Esophagus (tissue), 2 donors: ENCODE results near the gene NOP10. TPM values are rescaled to one million over a fixed set of nuclear protein-coding genes. Genes with fewer than 3 reads are reported as not detected.

ENCODE experiments used
- H3K27ac ChIP-seq, 2 donors: one replicate each; pipeline ENCODE4 v1.5.1; 2013; ENCODE audit warnings: low read depth in 2 of 2, mild to moderate bottlenecking in 2 of 2, inconsistent platforms in 1 of 2, low read length in 1 of 2, moderate library complexity in 1 of 2
- H3K27me3 ChIP-seq, 2 donors: one replicate each; pipeline ENCODE4 v1.6.1; 2013; ENCODE audit warnings: low read length in 2 of 2, control low read depth in 1 of 2, mild to moderate bottlenecking in 1 of 2; ENCODE audit not compliant: insufficient read depth in 2 of 2, control insufficient read depth in 1 of 2
- H3K36me3 ChIP-seq, 2 donors: one replicate each; pipeline ENCODE4 v1.6.1; 2013; ENCODE audit warnings: low read length in 1 of 2; ENCODE audit not compliant: control insufficient read depth in 2 of 2, insufficient read depth in 2 of 2
- H3K4me1 ChIP-seq, 2 donors: one replicate each; pipeline ENCODE4 v1.6.1; 2013; ENCODE audit warnings: low read length in 1 of 2; ENCODE audit not compliant: control insufficient read depth in 2 of 2, insufficient read depth in 2 of 2
- H3K4me3 ChIP-seq, 2 donors: one replicate each; pipeline ENCODE4 v1.5.1; 2013; ENCODE audit warnings: low read length in 2 of 2, mild to moderate bottlenecking in 2 of 2, low read depth in 1 of 2, moderate library complexity in 1 of 2
- H3K9me3 ChIP-seq, 2 donors: one replicate each; pipeline ENCODE4 v1.6.1; 2013; ENCODE audit warnings: mild to moderate bottlenecking in 2 of 2, low read depth in 1 of 2, low read length in 1 of 2, moderate library complexity in 1 of 2; ENCODE audit not compliant: control insufficient read depth in 2 of 2, insufficient read depth in 1 of 2
- WGBS, 2 donors: extraction: QIAGEN DNeasy Blood & Tissue Kit; methylation state at CpG; one replicate each; pipeline ENCODE4 v1.1.7; 2013; 5-methylcytosine and 5-hydroxymethylcytosine counted together
- polyA plus RNA-seq, 2 donors: library from polyadenylated mRNA; stranded (reverse); fragments of 200-250 nt; gene quantifications; one replicate each; pipeline ENCODE4 v1.2.3, GENCODE V29; 2013
- donor health status: healthy with polysubstance abuse.
- donor health status: Bipolar disorder and iron deficiency.

The NOP10 gene
- polyA plus RNA-seq, 2 donors, result 203 to 276 TPM

DNA sequence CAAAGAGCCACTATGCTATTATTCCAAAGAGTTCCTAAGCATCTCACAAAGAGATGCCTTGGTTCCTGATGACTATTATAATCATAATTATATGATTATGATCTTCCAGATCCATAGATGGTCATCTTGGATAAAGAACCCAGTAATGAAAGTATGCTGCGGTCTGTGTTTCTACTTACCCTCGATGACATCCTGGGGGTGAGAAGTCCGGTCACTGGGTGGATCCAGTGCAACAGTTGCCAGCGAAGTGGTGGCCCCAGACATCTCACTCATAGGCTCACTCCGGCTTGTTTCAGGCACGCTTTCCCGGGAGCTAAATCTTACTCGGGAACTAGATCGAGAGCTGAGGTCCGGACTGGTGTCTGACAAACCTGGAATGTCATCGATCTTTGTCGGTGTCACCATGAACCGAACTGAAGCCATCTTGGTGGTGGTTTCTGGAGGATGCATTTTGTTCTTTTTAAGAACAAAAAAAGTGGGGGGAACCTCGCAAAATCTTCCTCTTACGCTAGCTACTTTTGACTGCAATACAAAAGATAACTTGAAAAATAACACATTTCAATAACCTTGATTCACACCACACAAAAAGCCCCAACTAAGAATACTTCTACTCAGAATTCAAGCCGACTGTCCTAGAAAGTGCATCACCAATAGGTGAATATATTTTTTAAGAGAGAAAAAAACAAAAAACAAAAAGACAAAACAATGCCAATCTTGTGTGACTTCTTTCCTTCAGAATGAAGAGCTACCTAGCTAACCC lies 6.5 kb downstream of the NOP10 start:
- 78 to 81% methylated on average over 16 of the region's 16 CpGs for WGBS, 2 donors
- Histone ChIP-seq H3K27ac (peak overlapping the region in 1 of 2 donors; percentile 91), H3K4me3 (peak overlapping the region; percentile 64 to 87), H3K9me3 (no peaks in the 10 kb centered on the region), H3K4me1 (peaks cover 0 to 4% of the 10 kb centered on the region in 2 donors), H3K27me3 (no peaks in the 10 kb centered on the region), H3K36me3 (no peaks in the 10 kb centered on the region)

DNA sequence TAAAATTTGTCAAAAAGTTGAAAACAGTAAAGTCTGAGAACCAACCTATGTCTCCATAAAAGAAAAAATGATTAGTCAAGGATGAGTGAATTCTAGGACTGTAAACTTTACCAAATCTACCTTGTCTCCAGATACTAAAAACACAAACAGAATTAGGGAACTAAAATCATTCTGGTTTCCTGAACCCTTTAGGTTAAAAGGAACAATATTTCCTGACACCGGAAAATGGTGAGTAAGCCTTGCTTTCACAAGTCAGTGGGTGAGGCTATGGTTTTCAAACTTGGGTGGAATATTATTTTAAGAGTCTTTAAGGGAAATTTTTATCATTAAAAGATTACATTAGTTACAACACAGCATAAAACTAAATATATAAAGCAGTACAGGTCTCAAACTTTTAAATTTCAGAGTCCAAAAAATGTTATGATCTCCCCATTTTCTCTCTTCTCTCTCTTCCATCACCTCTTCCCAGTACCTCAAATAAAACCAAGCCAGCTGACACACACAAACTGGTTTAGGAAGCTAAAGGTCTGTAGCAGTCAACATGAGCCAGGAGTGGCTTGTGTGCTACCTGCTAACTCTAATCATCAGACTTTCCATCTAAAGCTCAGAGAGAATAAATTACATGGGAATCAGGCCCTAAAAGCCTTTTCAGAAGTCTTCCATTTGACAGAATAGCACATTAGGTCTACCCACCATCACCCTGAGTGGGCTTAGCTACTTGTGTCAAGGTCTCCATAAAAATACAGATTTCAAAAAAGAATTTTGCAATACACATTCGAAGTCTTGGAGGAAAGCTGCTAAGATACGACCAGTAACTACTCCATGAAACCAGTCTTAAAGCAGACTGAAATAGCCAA lies 7.5 kb downstream of the NOP10 start:
- no peaks in the 10 kb centered on the region for H3K9me3 ChIP-seq
- peak overlapping the region; percentile 56 to 72 for H3K27ac ChIP-seq
- H3K27me3 ChIP-seq, result no peaks in the 10 kb centered on the region
- H3K4me1 ChIP-seq, result peaks cover 0 to 4% of the 10 kb centered on the region in 2 donors
- WGBS, 2 donors, result 64 to 73% methylated on average over 3 of the region's 3 CpGs
- H3K36me3 ChIP-seq, result no peaks in the 10 kb centered on the region
- H3K4me3 ChIP-seq, result peak overlapping the region; percentile 22 to 64

DNA sequence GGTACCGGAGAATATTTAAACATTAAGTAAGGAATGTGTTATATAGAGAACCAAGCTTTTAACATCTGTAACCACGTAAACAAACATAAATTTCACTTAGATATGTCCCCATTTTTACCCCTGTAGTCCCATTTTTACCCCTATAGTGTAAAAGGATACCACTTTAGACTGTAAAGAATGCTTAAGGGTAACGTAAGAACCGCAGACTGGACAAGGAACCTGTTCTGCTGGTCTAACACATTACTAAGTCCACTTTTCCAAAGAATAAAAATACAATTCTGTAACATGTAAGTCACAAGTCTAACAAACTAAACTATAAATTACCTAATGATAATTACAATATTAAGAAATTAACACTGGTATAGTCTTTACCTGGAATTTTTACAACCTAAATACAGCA lies 8.3 kb downstream of the NOP10 start:
- H3K36me3 ChIP-seq, result no peaks in the 10 kb centered on the region
- H3K4me3 ChIP-seq, result peak overlapping the region in 1 of 2 donors; percentile 31
- WGBS, 2 donors, result 58 to 63% methylated on average over 4 of the region's 4 CpGs
- H3K27me3 ChIP-seq, result no peaks in the 10 kb centered on the region
- H3K4me1 ChIP-seq, result peaks cover 0 to 4% of the 10 kb centered on the region in 2 donors
- H3K27ac ChIP-seq, result no peak overlapping the region
- no peaks in the 10 kb centered on the region for H3K9me3 ChIP-seq

DNA sequence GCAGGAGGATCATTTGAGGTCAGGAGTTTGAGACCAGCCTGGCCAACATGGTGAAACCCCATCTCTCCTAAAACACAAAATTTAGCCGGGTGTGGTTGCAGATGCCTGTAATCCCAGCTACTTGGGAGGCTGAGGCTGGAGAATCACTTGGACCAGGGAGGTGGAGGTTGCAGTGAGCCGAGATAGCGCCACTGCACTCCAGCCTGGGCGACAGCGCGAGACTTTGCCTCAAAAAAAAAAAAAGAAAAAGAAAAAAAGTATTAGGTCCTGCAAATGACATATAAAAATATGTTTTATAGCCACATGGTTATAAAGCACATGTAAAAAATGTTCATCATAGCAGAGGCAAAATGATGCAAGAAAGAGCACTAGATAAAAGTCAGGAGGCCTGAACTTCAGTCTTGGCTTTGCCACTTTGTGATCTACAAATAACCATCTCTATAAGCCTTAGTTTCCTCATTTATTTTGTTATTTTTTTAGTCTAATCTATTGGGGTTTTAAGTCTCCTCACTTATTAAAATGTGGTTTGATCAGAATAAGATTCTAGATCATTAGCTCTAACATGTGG lies 10.3 kb downstream of the NOP10 start:
- no peak overlapping the region for H3K27ac ChIP-seq
- WGBS, 2 donors, result 95 to 97% methylated on average over 6 of the region's 6 CpGs
- peaks cover 0 to 4% of the 10 kb centered on the region in 2 donors for H3K4me1 ChIP-seq

DNA sequence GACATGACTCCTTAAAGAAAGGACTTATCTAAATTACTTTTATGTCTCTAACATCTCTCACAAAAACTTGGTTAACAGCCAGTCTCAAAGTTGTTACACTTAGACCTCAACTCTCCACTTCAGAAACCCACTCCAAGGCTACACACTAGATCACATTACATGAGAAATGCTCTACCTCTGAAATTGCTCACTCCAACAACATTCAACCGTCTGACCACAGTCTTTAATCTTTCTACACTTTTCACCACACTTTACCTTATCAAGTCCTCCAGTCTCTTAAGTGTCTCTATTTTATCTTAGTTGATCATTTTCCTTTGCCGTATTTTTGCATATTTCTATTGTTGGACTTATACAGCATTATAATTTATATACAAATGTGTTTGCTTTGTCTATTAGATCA lies 11.1 kb downstream of the NOP10 start:
- Histone ChIP-seq H3K4me3 (no peak overlapping the region), H3K9me3 (no peaks in the 10 kb centered on the region), H3K27ac (no peak overlapping the region), H3K27me3 (no peaks in the 10 kb centered on the region), H3K4me1 (peaks cover 0 to under 1% of the 10 kb centered on the region in 2 donors), H3K36me3 (peaks cover 0 to 2% of the 10 kb centered on the region in 2 donors)
- WGBS, 2 donors, result 78 to 79% methylated on average over 2 of the region's 2 CpGs

More for the DNA sequence above, 10.3 kb downstream of the NOP10 start:
- Histone ChIP-seq H3K4me3 (no peak overlapping the region), H3K9me3 (no peaks in the 10 kb centered on the region), H3K27me3 (no peaks in the 10 kb centered on the region), H3K36me3 (peaks cover 0 to 2% of the 10 kb centered on the region in 2 donors)

DNA sequence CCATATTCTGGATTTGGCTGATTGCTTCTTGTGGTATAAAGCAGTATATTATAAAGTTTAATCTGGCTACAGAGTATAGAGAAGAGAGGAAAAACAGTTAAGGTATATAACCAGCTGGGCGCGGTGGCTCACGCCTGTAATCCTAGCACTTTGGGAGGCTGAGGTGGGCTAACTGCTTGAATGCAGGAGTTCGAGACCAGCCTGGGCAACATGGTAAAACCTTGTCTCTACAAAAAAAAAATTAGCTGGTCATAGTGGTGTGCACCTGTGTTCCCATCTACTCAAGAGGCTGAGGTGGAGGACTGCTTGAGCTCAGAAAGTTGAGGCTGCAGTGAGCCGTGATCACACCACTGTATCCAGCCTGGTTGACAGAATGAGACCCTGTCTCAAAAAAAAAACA lies 12.7 kb downstream of the NOP10 start:
- WGBS, 2 donors, result 96 to 97% methylated on average over 5 of the region's 5 CpGs

DNA sequence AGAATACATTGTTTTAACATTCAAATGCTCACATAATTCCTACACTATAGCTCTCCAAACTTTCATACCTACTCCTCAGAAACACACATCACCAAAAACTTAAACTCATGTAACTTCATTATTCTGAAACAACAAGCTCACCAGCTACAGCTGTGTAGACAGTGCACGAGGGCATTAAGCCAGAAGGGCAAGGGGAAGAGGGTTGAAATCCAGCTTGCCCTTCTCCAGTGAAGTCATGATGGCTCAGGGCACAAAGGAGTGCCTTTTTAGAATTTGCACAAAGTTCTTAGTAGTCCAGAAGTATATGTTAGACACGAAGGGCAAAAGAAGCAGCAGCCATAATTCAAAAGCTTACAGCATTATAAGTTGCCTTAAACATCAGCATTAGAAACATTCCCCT lies 13.9 kb downstream of the NOP10 start:
- Histone ChIP-seq H3K4me1 (no peaks in the 10 kb centered on the region), H3K36me3 (peaks cover 0 to 2% of the 10 kb centered on the region in 2 donors), H3K4me3 (no peak overlapping the region), H3K27ac (no peak overlapping the region), H3K27me3 (no peaks in the 10 kb centered on the region), H3K9me3 (no peaks in the 10 kb centered on the region)
- WGBS, 2 donors, result 73 to 76% methylated on average over 2 of the region's 2 CpGs

More for the DNA sequence above, 12.7 kb downstream of the NOP10 start:
- Histone ChIP-seq H3K27ac (no peak overlapping the region), H3K4me3 (no peak overlapping the region), H3K36me3 (peaks cover 0 to 2% of the 10 kb centered on the region in 2 donors), H3K4me1 (no peaks in the 10 kb centered on the region), H3K9me3 (no peaks in the 10 kb centered on the region), H3K27me3 (no peaks in the 10 kb centered on the region)

DNA sequence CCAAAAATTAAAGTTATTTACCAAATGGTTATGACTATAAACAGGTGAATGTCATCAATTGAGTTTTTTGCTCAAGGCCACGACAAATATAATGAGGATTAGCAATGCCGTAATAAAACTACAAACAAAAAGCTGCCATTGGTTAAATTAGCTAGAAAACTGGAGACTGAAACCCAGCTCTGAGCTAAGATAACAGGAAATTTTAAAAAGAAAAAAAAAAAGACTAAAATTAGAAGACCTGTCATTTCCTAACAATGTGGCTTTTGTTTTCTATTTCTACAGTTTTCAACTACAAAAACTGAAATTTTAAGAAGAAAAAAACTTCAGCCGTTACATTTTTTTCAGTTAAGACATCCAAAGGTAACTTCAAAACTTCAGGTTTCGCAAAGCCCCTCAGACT lies 15.0 kb downstream of the NOP10 start:
- H3K27me3 ChIP-seq, result no peaks in the 10 kb centered on the region
- H3K4me1 ChIP-seq, result no peaks in the 10 kb centered on the region
- peaks cover 0 to 2% of the 10 kb centered on the region in 2 donors for H3K36me3 ChIP-seq
- H3K27ac ChIP-seq, result no peak overlapping the region
- H3K4me3 ChIP-seq, result no peak overlapping the region
- H3K9me3 ChIP-seq, result no peaks in the 10 kb centered on the region
- WGBS, 2 donors, result 71 to 79% methylated on average over 4 of the region's 4 CpGs

DNA sequence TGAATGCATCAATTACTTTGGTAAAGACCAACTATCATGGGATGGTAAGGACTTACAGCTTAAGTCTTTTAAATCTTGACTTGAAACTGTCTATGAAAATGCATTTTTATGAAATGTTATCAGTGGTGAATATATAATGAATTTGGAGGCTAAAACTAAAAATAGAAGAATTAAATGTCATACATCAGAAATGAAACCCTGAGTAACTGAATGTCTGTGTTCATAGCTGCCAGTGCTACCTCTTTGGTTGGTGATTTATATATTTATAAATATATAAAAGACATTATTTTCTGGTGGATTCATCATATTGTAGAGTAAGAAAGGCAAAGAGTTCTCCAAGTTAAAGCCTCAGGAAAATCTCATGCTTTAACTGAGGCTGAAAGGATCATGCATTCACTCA lies 17.6 kb downstream of the NOP10 start:
- Histone ChIP-seq H3K27me3 (no peaks in the 10 kb centered on the region), H3K4me3 (no peak overlapping the region), H3K36me3 (peaks cover 0 to 2% of the 10 kb centered on the region in 2 donors), H3K9me3 (no peaks in the 10 kb centered on the region), H3K27ac (no peak overlapping the region), H3K4me1 (no peaks in the 10 kb centered on the region)
